UCSD-AML1 (cell line): Measurements from ENCODE around the gene FHOD1.

Experiments
- DNase-seq: peaks from one replicate; lab custom pipeline; 2025; ENCODE audit not compliant: unreplicated experiment; lab: John Stamatoyannopoulos, UW

FHOD1 gene

GRCh38 chr16:67210069-67210937, 37.0 kb downstream of the FHOD1 start:
- DNase-seq, result no peak

- DNase-seq, result no peak
Observed at GRCh38 chr16:67209565-67209964, 37.7 kb downstream of the FHOD1 start.

DNA sequence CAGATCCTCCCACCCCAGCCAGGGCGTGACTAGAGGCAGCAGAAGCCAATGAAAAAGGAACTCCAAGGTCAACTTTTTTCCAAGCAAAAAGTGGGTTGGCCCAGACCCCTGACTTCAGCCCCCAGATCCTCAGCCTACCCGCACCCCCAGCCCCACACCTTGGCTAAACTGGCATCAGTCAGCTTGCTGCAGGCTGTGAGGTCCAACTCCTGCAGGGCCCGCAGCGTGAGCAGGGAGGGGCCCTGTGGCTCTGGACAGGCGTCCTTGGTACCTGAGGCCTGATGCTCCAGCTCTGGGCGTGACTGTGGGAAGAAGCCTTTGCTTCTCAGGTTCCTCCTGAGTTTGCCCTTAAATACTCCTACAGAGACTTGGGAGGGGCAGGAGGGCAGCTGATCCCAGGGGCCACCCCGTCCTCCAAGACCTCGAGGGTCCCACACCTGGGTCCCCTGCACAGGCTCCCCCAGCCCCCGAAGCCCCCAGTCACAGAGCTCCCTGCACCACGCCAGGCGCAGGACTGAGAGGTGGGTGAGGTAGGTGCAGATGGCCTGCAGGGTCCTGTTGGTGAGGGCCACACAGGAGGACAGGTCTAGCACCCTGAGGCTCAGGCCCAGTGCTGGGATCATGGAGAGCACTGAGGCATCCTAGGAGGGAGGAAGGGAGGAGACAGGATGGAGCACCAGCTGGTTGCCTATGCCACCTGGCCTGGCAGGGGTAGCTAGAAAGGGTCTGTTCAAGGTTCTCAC, 39.0 kb downstream of the FHOD1 start:
- no peak for DNase-seq

- peak; percentile 26 for DNase-seq
Observed at GRCh38 chr16:67207249-67208091, 39.8 kb downstream of the FHOD1 start.

GRCh38 chr16:67206838-67207248, 40.4 kb downstream of the FHOD1 start:
- no peak for DNase-seq

- DNase-seq, result no peak
Observed at GRCh38 chr16:67206129-67206837, 41.0 kb downstream of the FHOD1 start.

DNA sequence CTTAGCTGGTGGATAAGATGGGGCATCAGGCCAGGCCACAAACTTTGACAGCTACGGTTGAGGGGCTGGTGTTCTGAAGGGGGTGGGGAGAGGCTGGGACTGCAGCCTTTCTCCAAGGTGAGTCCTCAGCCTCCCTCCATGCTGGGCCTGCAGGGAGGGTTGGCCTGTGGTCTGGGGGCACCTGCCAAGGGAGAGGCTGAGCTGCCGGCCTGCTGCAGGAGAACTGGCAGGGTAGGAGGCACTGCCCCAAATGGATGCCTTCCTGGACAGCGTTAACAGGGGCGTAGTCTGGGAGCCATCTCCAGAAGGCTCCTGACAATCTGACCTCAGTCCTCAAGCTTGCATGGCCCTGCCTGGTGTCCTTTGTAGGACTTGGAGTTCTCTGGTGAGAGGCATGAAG, 43.2 kb downstream of the FHOD1 start:
- no peak for DNase-seq

GRCh38 chr16:67202956-67203493, 44.3 kb downstream of the FHOD1 start:
- no peak for DNase-seq

DNA sequence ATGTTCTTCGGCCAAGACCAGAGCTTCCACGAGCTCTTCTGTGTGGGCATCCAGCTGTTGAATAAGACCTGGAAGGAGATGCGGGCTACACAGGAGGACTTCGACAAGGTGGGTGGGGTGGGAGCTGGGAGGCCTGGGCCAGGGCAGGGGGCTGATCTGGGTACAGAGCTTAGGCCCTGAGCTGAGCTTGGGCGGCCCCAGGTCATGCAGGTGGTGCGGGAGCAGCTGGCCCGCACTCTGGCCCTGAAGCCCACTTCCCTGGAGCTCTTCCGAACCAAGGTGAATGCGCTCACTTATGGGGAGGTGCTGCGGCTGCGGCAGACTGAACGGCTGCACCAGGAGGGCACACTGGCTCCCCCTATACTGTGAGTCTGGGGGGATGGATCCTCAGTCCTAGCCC, 44.9 kb downstream of the FHOD1 start:
- DNase-seq, result no peak

GRCh38 chr16:67201411-67202345, 45.6 kb downstream of the FHOD1 start:
- DNase-seq, result no peak

GRCh38 chr16:67200491-67200890, 46.8 kb downstream of the FHOD1 start:
- no peak for DNase-seq

GRCh38 chr16:67199808-67200198, 47.5 kb downstream of the FHOD1 start:
- no peak for DNase-seq

DNA sequence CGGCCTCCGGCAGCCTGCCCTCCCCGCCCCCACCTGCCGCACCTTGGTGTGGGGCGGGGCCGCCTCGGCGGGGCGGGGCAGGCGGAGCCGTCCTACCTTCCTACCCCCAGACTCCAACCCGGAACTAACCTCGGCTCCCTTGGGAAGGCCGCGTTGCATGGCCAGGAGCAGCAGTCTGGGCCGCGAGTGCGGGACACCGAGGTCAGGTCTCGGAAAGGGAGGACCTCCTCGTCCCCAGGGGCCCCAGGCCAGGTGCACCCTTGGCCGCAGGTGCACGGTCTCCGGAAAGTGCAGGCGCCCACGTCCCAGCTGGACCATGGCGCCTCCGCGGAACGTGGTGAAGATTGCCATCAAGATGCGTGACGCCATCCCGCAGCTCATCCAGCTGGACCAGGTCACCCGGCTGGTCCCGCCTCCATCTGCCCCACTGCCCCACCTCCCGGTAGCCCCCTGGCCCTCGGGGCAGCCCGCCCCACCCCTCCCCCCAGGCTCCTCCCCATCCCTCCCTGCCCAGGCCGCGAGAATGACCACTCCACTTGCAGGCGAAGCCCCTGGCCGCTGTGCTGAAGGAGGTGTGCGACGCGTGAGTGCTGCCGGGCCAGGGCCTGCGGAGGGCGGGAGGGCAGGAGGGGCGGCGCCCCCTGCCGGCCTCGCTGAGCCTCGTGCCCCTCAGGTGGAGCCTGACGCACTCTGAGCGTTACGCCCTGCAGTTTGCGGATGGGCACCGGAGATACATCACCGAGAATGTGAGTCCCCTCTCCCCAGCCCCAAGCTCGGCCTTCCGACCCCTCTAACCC, 48.1 kb downstream of the FHOD1 start, which contains the start of gene ELMO3:
Gene ELMO3, plus strand, starts transcription at position 121 of the 797 bp plus-strand sequence. Its CDS starts 196 bp downstream, at position 317.
- DNase-seq, result no peak

DNA sequence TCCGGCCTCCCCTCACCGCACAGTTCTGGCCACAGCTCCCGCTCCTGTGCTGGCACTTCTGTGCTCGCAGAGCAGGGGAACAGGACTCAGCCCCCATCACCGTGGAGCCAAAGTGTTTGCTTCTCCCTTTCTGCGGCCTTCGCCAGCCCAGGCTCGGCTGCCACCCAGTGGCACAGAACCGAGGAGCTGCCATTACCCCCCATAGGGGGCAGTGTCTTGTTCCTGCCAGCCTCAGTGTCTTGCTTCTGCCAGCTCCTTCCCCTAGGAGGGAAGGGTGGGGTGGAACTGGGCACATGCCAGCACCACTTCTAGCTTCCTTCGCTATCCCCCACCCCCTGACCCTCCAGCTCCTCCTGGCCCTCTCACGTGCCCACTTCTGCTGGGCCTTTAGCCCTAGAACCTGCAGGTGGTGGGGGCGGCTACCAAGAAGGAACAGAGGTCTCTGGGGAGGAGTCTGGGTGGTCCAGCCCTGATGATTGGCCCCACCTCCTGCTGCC, 49.0 kb downstream of the FHOD1 start:
- peak; percentile 44 for DNase-seq

DNA sequence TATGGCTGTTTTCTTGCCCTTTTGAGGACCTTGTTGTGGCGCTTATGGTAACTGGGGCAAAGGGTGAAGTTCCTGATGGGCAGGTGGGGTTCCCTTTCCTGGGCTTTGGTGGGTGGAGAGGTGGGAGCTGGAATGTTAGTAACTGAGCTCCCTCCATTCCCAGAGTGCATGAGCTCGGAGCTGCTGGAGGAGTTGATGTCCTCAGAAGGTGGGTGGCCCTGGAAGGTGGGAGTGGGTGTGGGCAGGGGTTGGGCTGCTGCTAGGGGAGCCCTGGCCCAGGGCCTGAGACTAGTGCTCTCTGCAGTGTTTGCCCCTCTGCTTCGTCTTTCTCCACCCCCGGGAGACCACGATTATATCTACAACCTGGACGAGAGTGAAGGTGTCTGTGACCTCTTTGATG, 49.6 kb downstream of the FHOD1 start:
- no peak for DNase-seq

- DNase-seq, result no peak
Observed at GRCh38 chr16:67196881-67197280, 50.4 kb downstream of the FHOD1 start.

- no peak for DNase-seq
Observed at GRCh38 chr16:67195676-67196075, 51.6 kb downstream of the FHOD1 start.

GRCh38 chr16:67194260-67194659, 53.0 kb downstream of the FHOD1 start:
- DNase-seq, result no peak
